Measurements from ENCODE around the gene TRIL. TPM values are rescaled to one million over a fixed set of nuclear protein-coding genes. Genes with fewer than 3 reads are reported as not detected.
A peak's percentile ranks its signal among the peaks of the same experiment; 100 is the strongest.

The TRIL gene
- total and polyA plus RNA-seq, 2 of the 13 experiments (the other 11 are each of a cell fraction or from before 2014, with no cell fraction given) = 0.18 to 0.40 TPM

DNA sequence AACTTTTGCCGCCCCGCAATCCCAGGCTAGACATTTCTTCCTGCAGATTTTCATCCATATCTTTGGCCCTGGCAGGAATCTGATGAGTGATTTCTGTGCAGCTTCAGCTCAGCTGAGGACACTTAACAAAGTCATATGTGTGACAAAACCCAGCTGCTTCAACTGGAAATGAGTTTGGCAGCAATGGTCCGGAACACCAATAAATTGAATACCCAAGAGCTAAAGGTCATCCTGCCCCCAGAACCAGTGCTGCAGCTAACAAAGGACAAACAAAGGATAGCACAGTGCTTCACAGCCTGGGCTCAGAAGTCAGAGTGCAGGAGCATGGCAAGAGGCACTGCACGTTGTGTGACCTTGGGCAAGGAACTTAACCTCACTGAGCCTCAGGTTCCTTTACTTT lies 40.0 kb upstream of the TRIL start (continued):
- TF ChIP-seq, protein P1, sequence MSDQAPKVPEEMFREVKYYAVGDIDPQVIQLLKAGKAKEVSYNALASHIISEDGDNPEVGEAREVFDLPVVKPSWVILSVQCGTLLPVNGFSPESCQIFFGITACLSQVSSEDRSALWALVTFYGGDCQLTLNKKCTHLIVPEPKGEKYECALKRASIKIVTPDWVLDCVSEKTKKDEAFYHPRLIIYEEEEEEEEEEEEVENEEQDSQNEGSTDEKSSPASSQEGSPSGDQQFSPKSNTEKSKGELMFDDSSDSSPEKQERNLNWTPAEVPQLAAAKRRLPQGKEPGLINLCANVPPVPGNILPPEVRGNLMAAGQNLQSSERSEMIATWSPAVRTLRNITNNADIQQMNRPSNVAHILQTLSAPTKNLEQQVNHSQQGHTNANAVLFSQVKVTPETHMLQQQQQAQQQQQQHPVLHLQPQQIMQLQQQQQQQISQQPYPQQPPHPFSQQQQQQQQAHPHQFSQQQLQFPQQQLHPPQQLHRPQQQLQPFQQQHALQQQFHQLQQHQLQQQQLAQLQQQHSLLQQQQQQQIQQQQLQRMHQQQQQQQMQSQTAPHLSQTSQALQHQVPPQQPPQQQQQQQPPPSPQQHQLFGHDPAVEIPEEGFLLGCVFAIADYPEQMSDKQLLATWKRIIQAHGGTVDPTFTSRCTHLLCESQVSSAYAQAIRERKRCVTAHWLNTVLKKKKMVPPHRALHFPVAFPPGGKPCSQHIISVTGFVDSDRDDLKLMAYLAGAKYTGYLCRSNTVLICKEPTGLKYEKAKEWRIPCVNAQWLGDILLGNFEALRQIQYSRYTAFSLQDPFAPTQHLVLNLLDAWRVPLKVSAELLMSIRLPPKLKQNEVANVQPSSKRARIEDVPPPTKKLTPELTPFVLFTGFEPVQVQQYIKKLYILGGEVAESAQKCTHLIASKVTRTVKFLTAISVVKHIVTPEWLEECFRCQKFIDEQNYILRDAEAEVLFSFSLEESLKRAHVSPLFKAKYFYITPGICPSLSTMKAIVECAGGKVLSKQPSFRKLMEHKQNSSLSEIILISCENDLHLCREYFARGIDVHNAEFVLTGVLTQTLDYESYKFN (CRISPR knock-in tag; conservative IDR thresholded peaks at IDR 0.05) = peak; percentile 44
- TF ChIP-seq NFE2L1 (CRISPR knock-in tag; IDR thresholded peaks at IDR 0.05; ENCODE audit: borderline replicate concordance) (no peak), U2AF2 (IDR thresholded peaks at IDR 0.05; ENCODE audit: low read depth, low read length) (no peak), ZNF274 (CRISPR knock-in tag; IDR thresholded peaks at IDR 0.05) (no peak), REPIN1 (CRISPR knock-in tag; IDR thresholded peaks at IDR 0.05; ENCODE audit: borderline replicate concordance, low read depth) (no peak), HOXA3 (CRISPR knock-in tag; IDR thresholded peaks at IDR 0.05) (0 out of 2 replicates have a peak, but pooled peaks have one; percentile 20), MTA1 (CRISPR knock-in tag; IDR thresholded peaks at IDR 0.05; ENCODE audit: borderline replicate concordance) (no peak), ZNF451 (CRISPR knock-in tag; IDR thresholded peaks at IDR 0.05) (no peak), ZNF510 (CRISPR knock-in tag; IDR thresholded peaks at IDR 0.05; ENCODE audit: low read depth) (no peak), ZMYM4 (CRISPR knock-in tag; IDR thresholded peaks at IDR 0.05) (peak; percentile 63; the same call in 1 of the 2 replicates), NR2F6 (IDR thresholded peaks at IDR 0.05) (peak; percentile 31; the same call in 1 of the 2 replicates), NR2F6 (CRISPR knock-in tag; IDR thresholded peaks at IDR 0.05) (0 out of 2 replicates have a peak, but pooled peaks have one; percentile 40), ZNF709 (CRISPR knock-in tag; IDR thresholded peaks at IDR 0.05) (no peak), ZSCAN31 (CRISPR knock-in tag; IDR thresholded peaks at IDR 0.05; ENCODE audit: low read depth) (no peak), SOX6 (IDR thresholded peaks at IDR 0.05) (no peak), SOX6 (CRISPR knock-in tag; IDR thresholded peaks at IDR 0.05) (peak; percentile 78), RBFOX2 (IDR thresholded peaks at IDR 0.05; ENCODE audit: low read depth, low read length) (no peak), SRY (CRISPR knock-in tag; IDR thresholded peaks at IDR 0.05) (no peak), FOSL2 (CRISPR knock-in tag; IDR thresholded peaks at IDR 0.05) (no peak), KDM2A (CRISPR knock-in tag; IDR thresholded peaks at IDR 0.05; ENCODE audit: borderline replicate concordance, low read depth) (no peak)
- TF ChIP-seq, protein P2, sequence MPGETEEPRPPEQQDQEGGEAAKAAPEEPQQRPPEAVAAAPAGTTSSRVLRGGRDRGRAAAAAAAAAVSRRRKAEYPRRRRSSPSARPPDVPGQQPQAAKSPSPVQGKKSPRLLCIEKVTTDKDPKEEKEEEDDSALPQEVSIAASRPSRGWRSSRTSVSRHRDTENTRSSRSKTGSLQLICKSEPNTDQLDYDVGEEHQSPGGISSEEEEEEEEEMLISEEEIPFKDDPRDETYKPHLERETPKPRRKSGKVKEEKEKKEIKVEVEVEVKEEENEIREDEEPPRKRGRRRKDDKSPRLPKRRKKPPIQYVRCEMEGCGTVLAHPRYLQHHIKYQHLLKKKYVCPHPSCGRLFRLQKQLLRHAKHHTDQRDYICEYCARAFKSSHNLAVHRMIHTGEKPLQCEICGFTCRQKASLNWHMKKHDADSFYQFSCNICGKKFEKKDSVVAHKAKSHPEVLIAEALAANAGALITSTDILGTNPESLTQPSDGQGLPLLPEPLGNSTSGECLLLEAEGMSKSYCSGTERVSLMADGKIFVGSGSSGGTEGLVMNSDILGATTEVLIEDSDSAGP (CRISPR knock-in tag; IDR thresholded peaks at IDR 0.05; ENCODE audit: borderline replicate concordance) = no peak
- TF ChIP-seq, protein P3, sequence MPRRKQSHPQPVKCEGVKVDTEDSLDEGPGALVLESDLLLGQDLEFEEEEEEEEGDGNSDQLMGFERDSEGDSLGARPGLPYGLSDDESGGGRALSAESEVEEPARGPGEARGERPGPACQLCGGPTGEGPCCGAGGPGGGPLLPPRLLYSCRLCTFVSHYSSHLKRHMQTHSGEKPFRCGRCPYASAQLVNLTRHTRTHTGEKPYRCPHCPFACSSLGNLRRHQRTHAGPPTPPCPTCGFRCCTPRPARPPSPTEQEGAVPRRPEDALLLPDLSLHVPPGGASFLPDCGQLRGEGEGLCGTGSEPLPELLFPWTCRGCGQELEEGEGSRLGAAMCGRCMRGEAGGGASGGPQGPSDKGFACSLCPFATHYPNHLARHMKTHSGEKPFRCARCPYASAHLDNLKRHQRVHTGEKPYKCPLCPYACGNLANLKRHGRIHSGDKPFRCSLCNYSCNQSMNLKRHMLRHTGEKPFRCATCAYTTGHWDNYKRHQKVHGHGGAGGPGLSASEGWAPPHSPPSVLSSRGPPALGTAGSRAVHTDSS (CRISPR knock-in tag; conservative IDR thresholded peaks at IDR 0.05) = no peak

Data from HepG2 (cell line).